ENCODE measurements around the gene PELI3. TPM values are rescaled to one million over a fixed set of nuclear protein-coding genes. Genes with fewer than 3 reads are reported as not detected.

Gene PELI3
- total RNA-seq, 1 experiment from 2014 or later: 22.9 TPM

GRCh38 chr11:66476173-66476840, 9.6 kb downstream of the PELI3 start:
- CTCF ChIA-PET: no interaction called here
- H3K9me3 ChIP-seq (ENCODE audit: low read length): no peaks in the 10 kb centered on the region

GRCh38 chr11:66476841-66477251, 10.1 kb downstream of the PELI3 start:
- no TSS peak for BruUV-seq (replicated peaks)
- Histone ChIP-seq H4K20me1 (ENCODE audit: low read length) (no peaks in the 10 kb centered on the region), H3K4me2 (ENCODE audit: low read length) (no peak overlapping the region), H3K27me3 (ENCODE audit: low read length) (no peaks in the 10 kb centered on the region), H3K36me3 (ENCODE audit: low read depth, low read length) (peaks cover 3% of the 10 kb centered on the region; the same call in 1 of the 2 replicates), H3K4me1 (ENCODE audit: insufficient read depth, low read length) (peaks cover 14% of the 10 kb centered on the region), H3K27ac (ENCODE audit: low read length) (no peak overlapping the region), H3K9ac (ENCODE audit: low read length) (no peak overlapping the region), H3F3A (ENCODE audit: low read length, unreplicated experiment) (no peaks in the 10 kb centered on the region), H3K4me3 (ENCODE audit: low read length) (no peak overlapping the region), H3K9me2 (replicated peaks; ENCODE audit: low read length) (no peaks in the 10 kb centered on the region), H2AFZ (ENCODE audit: low read length) (no peak overlapping the region), H3K79me2 (ENCODE audit: low read length) (peaks cover 14% of the 10 kb centered on the region), H3K9me3 (ENCODE audit: low read length) (no peaks in the 10 kb centered on the region)
- ATAC-seq: no peak
- no peak for TF ChIP-seq EZH2 (IDR thresholded peaks at IDR 0.05; ENCODE audit: low read length, unreplicated experiment)
- no peak for TF ChIP-seq CTCF (conservative IDR thresholded peaks at IDR 0.05; ENCODE audit: low read depth, low read length)
- intact Hi-C loops (cut with micrococcal nuclease): no loop called here
- ChIA-PET POLR2A (ENCODE audit: unreplicated experiment) (no interaction called here), CTCF (no interaction called here)
- DNase-seq: no peak

More at GRCh38 chr11:66476173-66476840, 9.6 kb downstream of the PELI3 start:
- H3K4me3 ChIP-seq (ENCODE audit: low read length): no peak overlapping the region
- no TSS peak for BruUV-seq (replicated peaks)
- H3K9me2 ChIP-seq (replicated peaks; ENCODE audit: low read length): no peaks in the 10 kb centered on the region
- TF ChIP-seq EZH2 (IDR thresholded peaks at IDR 0.05; ENCODE audit: low read length, unreplicated experiment) (no peak), CTCF (conservative IDR thresholded peaks at IDR 0.05; ENCODE audit: low read depth, low read length) (no peak), EZH2phosphoT487 (IDR thresholded peaks at IDR 0.05; ENCODE audit: borderline replicate concordance, low read length) (no peak)
- no peaks in the 10 kb centered on the region for H3F3A ChIP-seq (ENCODE audit: low read length, unreplicated experiment)
- no peak for ATAC-seq
- H3K27ac ChIP-seq (ENCODE audit: low read length): no peak overlapping the region
- DNase-seq: no peak
- peaks cover 13% of the 10 kb centered on the region for H3K4me1 ChIP-seq (ENCODE audit: insufficient read depth, low read length)
- no peak overlapping the region for H2AFZ ChIP-seq (ENCODE audit: low read length)
- H4K20me1 ChIP-seq (ENCODE audit: low read length): no peaks in the 10 kb centered on the region
- no peaks in the 10 kb centered on the region for H3K27me3 ChIP-seq (ENCODE audit: low read length)
- H3K36me3 ChIP-seq (ENCODE audit: low read depth, low read length): peaks cover 3% of the 10 kb centered on the region; the same call in 1 of the 2 replicates
- no peak overlapping the region for H3K9ac ChIP-seq (ENCODE audit: low read length)
- intact Hi-C loops (cut with micrococcal nuclease): no loop called here
- H3K4me2 ChIP-seq (ENCODE audit: low read length): no peak overlapping the region
- POLR2A ChIA-PET (ENCODE audit: unreplicated experiment): no interaction called here
- peaks cover 14% of the 10 kb centered on the region for H3K79me2 ChIP-seq (ENCODE audit: low read length)
